Activated T-cell treated with anti-CD3 and anti-CD28 coated beads, Interleukin-2, amount 50 U/mL, for 4 hours (primary cell): ENCODE data around the gene FOXM1. TPM values are rescaled to one million over a fixed set of nuclear protein-coding genes. Genes with fewer than 3 reads are reported as not detected.

Experiments
- ATAC-seq, 2 donors: fragments of 200-7000 bp; cut with Tn5 transposase; one replicate each; pipeline ENCODE4 v1.10.0; 2021
- DNase-seq: peaks from one replicate; pipeline ENCODE4 v3.0.0-alpha.2; 2020
- H3K27me3 Mint-ChIP-seq: one replicate; pipeline ENCODE4 v1.8.0; 2021; ENCODE audit warnings: low read depth, mixed read lengths
- H3K36me3 Mint-ChIP-seq: one replicate; pipeline ENCODE4 v1.8.0; 2022; ENCODE audit warnings: mixed read lengths; ENCODE audit not compliant: insufficient read depth
- H3K4me1 Mint-ChIP-seq: one replicate; pipeline ENCODE4 v1.8.0; 2021; ENCODE audit warnings: low read depth, mixed read lengths
- H3K4me3 Mint-ChIP-seq: one replicate; pipeline ENCODE4 v1.8.0; 2021; ENCODE audit warnings: mild to moderate bottlenecking, moderate library complexity, mixed read lengths
- H3K9me3 Mint-ChIP-seq: one replicate; pipeline ENCODE4 v1.8.0; 2021; ENCODE audit warnings: mixed read lengths
- total RNA-seq, 3 donors: library from RNA; stranded (reverse); gene quantifications; one replicate each; pipeline ENCODE4 v1.2.1, GENCODE V29; 2021

The FOXM1 gene
- total RNA-seq, 3 donors from 2014 or later, result 9.1 to 12.8 (median 9.3) TPM

DNA sequence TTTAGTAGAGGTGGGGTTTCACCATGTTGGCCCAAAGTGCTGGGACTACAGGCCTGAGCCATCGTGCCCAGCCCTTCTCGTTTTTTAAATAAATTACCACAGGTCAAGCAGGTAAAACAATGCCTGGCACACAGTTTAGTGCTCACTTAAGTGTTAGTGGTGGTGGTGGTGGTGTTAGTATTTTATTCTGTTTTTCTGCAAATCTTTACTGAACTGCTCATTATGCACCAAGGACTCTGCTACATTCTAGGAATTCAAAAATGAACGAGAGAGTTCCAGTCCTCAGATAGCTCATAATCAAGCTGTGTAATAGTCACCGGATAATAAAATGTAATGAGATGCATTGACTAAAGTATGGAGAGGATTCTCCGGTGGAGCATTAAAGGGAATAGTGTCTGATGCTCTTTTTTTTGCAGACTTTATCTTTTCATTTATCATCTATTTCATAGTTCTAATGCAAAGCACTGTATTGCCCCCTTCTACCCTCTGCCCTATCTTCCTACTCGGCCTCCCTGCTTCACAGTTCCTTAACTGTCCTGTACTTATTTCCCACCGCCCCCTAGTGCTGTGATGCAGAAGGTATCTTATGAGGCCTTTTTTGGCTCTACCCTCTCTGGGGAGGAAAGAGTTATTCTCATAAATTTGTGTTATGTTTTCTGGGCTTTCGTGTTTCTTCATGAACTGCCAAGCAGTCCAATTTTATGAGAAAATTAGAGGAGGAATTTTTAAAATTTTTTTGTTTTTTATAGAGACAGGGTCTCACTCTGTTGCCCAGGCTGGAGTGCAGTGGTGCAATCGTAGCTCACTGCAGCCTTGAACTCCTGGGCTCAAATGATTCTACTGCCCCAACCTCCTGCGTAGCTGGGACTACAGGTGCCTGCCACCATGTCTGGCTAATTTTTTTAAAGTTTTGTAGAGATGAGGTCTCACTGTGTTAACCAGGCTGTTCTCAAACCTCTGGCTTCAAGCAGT lies 63.5 kb downstream of the FOXM1 start:
- DNase-seq (peak; percentile 31), ATAC-seq (peak; percentile 18 to 29)
- Mint-ChIP-seq H3K4me1 (peaks cover 28% of the 10 kb centered on the region), H3K27me3 (no peaks in the 10 kb centered on the region), H3K4me3 (peak overlapping the region; percentile 100), H3K9me3 (no peaks in the 10 kb centered on the region), H3K36me3 (peaks cover 13% of the 10 kb centered on the region)

GRCh38 chr12:2812290-2813213 lies 64.4 kb downstream of the FOXM1 start, which contains the start of gene ITFG2:
TSS of gene ITFG2 (plus strand) at chr12:2812668. CDS start at chr12:2812761, 93 bp downstream.
- Mint-ChIP-seq H3K9me3 (no peaks in the 10 kb centered on the region), H3K4me3 (peak within 1 kb of the TSS; percentile 100), H3K36me3 (peaks cover 4% of the 10 kb centered on the region), H3K27me3 (no peaks in the 10 kb centered on the region), H3K4me1 (peaks cover 28% of the 10 kb centered on the region)
- peak; percentile 93 for DNase-seq
- peak; percentile 98 for ATAC-seq

DNA sequence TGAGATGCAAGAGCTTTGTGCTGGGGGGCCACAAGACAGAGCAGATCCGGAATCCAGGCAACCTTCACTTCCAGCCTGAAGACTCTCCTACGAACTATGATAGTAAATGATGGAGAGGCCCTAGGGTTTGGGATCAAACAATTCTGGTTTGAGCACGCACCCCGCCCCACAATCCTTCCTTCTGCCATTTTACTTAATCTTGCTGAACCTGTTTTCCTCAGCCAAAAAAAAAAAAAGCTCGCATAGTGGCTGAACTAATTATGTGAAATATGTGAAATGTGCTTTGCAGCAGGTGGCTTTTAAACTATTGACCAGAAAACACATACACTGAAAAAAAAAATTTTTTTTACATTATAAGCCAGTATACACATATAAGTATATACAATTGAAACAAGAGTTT lies 65.2 kb downstream of the FOXM1 start:
- ATAC-seq, result no peak
- no peaks in the 10 kb centered on the region for H3K27me3 Mint-ChIP-seq
- DNase-seq, result no peak
- H3K9me3 Mint-ChIP-seq, result no peaks in the 10 kb centered on the region
- peaks cover 5% of the 10 kb centered on the region for H3K36me3 Mint-ChIP-seq
- peak overlapping the region; percentile 100 for H3K4me3 Mint-ChIP-seq
- peaks cover 28% of the 10 kb centered on the region for H3K4me1 Mint-ChIP-seq

Other genes with a start within 250 kb of the FOXM1 start
- gene FKBP4, start 82.2 kb downstream of the FOXM1 start, total RNA-seq, result 100 to 1,000 TPM; 296 to 336 (median 319) TPM
- 10 to 100 TPM; 39.7 to 46.9 (median 45.0) TPM for gene ITFG2, start 64.5 kb downstream of the FOXM1 start, total RNA-seq
- not detected for gene NRIP2, start 42.1 kb downstream of the FOXM1 start, total RNA-seq
- not detected for gene TEX52, start 20.1 kb downstream of the FOXM1 start, total RNA-seq
- gene RHNO1, start within 50 bp of the FOXM1 start, total RNA-seq, result 10 to 100 TPM; 20.1 to 22.6 (median 20.3) TPM
- 1 to 10 TPM; 7.0 to 8.6 (median 7.4) TPM for gene TULP3, start 13.7 kb upstream of the FOXM1 start, total RNA-seq
- gene TEAD4, start 82.2 kb upstream of the FOXM1 start, total RNA-seq, result 1 to 10 TPM; 2.7 to 4.1 (median 3.7) TPM
- 1 to 10 TPM in 1 of 3 donors, under 1 TPM in 2; 0.68 to 1.4 (median 0.95) TPM for gene TSPAN9, start 200.2 kb upstream of the FOXM1 start, total RNA-seq